H54 (cell line): ENCODE data around the gene PLEK.

ENCODE experiments used
- DNase-seq: peaks from one replicate; pipeline ENCODE4 v3.0.0; 2011; ENCODE audit warnings: low spot score, mixed read lengths; ENCODE audit not compliant: insufficient read length
- FAIRE-seq: peaks from 3 replicates; lab custom pipeline; 2011; peaks lifted over from hg19 to GRCh38; lab: Jason Lieb, UNC
- POLR2A ChIP-seq: IDR thresholded peaks from 2 replicates; pipeline ENCODE4 v1.6.1; 2011; ENCODE audit warnings: low read depth, mild to moderate bottlenecking, low read length

The PLEK gene

DNA sequence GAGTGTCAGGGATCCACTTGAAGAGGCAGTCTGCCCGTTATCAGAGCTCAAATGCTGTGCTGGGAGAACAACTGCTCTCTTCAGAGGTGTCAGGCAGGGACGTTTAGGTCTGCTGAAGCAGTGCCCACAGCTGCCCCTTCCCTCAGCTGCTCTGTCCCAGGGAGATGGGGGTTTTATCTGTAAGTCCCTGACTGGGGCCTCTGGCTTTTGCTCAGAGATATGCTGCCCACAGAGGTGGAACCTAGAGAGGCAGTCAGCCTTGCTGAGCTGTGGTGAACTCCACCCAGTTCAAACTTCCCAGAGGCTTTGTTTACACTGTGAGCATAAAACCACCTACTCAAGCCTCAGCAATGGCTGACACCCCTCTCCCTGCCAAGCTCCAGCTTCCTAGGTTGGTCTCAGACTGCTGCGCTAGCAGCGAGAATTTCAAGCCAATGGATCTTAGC lies 38.1 kb downstream of the PLEK start:
- TF ChIP-seq POLR2A, result no peak
- FAIRE-seq (no peak), DNase-seq (no peak)

DNA sequence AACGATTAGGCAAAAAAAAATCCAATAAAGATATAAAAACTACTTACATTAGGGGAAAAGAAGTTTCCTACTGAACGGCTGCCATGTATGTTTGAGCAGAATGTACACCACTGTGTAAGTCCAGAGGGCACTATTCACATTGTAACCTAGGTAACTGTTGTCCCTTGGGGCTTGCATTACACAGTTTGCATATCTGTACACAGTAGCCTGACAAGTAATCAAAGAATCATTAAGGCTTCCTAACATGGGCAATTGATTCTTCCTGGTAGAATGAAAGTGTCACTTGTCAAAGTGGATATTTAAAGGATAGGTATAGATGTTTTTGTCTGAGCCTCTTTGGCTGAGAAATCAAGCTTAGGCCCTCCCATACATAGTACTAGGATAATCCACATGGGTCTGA lies 39.1 kb downstream of the PLEK start:
- FAIRE-seq (no peak), DNase-seq (no peak)
- no peak for TF ChIP-seq POLR2A

DNA sequence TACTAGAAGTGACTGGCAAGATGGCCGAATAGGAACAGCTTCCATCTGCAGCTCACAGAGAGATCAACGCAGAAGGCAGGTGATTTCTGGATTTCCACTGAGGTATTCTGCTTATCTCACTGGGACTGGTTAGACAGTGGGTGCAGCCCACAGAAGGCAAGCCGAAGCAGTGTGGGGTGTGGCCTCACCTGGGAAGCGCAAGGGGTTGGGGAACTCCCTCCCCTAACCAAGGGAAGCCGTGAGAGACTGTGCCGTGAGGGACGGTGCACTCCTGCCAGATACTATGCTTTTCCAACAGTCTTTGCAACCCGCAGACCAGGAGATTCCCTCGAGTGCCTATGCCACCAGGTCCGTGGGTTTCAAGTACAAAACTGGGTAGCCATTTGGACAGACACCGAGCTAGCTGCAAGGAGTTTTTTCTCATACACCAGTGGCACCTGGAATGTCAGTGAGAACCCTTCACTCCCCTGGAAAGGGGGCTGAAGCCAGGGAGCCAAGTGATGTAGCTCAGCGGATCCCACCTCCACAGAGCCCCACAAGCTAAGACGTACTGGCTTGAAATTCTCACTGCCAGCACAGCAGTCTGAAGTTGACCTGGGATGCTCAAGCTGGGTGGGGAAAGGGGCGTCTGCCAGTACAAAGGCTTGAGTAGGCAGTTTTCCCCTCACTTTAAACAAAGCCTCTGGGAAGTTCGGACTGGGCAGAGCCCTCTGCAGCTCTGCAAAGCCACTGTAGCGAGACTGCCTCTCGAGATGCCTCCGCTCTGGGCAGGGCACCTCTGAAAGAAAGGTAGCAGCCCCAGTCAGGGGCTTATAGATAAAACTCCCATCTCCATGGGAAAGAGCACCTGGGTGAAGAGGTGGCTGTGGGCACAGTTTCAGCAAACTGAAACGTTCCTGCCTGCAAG lies 40.1 kb downstream of the PLEK start:
- DNase-seq, result no peak
- FAIRE-seq, result no peak
- no peak for TF ChIP-seq POLR2A

DNA sequence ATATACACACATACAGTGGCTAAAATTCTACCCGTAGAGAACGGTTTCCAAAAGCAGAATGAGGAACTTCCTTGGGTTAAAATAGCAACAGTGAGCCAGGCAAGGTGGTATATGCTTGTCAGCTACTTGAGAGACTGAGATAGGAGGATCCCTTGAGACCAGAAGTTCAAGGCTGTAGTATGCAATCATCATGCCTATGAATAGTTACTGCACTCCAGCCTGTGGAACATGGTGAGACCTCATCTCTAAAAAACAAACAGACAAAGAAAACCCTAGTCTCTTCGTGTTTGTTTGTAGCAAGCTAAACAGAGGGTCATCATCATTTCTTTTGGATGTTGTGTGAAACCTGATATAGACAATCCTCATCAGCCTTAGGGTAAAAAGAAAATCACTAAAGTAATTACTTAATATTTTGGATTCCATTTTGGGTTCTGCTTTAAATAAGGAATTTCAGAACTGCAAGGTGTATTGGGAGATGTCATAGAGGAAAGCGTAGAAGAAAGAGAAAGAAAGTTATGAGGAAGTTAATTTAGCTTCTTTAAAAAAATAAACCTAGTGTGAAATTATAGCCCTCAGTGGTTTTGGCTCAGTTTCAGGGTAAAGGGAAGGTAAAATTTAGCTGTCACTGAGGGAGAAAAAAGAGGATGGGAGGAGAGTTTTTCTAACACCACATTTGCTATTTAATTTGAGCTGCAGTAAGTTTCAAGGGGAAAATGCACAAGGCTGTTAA lies 46.5 kb downstream of the PLEK start:
- TF ChIP-seq POLR2A, result no peak
- FAIRE-seq (no peak), DNase-seq (no peak)

DNA sequence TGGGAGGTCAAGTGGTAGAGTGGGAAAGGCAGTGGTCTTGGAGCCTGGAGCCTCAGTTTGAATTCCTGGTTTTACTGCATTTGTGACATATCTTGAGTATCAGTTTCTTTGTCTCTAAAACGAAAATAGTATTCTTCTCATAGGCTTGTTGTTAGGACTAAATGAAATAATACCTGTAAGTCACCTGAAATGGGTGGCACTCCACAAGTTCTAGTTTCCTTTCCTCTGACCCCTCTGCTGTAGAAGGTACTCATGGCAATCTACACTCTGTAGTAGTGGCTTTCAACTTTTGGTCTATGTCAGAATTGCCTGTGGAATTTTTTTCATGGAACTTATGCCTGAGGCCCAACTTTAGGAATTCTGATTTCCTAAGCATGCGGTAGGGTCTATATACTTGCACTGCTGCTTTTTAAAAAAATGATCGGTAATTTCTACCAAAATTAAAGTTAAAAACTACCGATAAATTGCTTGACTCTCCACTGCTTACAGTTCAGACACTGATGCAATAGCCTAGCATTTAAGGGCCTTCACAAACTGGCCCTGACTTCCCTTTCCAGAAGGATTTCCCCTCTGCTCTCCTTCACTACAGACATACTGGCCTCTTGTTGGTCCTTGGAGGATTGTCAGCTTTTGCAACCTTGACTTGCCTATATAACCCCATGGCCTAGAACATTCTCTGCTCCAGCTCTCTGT lies 47.2 kb downstream of the PLEK start:
- no peak for TF ChIP-seq POLR2A
- no peak for FAIRE-seq
- DNase-seq, result no peak

DNA sequence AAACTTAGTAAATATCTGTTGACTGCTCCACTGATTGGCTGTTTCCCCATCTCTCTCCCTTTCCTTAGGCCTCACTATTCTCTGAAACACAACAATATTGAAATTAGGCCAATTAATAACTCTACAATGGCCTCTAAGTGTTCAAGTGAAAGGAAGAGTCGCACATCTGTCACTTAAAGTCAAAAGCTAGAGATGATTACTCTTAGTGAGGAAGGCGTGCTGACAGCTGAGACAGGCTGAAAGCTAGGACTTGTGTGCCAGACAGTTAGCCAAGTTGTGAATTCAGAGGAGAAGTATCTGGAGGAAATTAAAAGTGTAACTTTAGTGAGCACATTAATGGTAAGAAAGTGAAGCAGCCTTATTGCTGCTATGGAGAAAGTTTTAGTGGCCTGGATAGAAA lies 48.4 kb downstream of the PLEK start:
- TF ChIP-seq POLR2A, result no peak
- DNase-seq, result no peak
- no peak for FAIRE-seq

DNA sequence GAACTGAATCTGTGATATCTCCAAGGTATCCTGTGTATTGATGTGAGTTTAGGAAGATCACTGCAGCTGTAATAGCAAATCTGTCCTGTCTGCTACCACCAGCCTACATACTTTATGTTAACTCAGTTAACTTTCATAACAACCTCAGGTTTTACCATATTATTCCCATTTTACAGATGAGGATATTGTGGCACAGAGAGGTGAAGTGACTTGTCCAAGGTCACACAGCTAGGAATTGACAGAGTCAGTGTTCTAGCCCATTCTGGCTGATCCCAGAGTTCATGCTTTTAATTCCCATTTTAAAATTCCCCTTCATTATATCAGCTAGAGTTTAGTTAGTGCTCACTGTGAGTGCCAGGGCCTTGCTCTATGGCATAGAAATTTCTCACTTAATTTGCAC lies 49.4 kb downstream of the PLEK start:
- TF ChIP-seq POLR2A, result no peak
- DNase-seq, result no peak
- no peak for FAIRE-seq

DNA sequence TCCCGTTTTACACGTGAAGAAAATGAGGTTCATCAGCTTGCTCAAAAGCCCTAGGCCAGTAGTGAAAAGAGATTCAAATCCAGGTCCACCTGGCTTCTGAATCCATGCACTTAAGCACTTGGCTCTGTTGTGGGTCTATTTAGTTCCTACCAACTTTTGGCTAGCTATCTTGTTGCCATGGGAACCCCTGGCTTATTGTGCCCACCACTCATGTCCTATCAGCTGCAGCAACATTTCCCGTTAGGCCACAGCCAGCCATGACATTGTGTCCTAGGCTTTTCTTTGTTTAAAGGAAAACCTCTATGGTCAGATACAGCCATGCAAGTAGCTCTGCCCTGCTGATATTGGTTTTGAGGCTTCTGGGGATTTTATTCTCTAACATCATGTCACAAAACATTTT lies 49.8 kb downstream of the PLEK start:
- no peak for TF ChIP-seq POLR2A
- FAIRE-seq, result no peak
- DNase-seq, result no peak

DNA sequence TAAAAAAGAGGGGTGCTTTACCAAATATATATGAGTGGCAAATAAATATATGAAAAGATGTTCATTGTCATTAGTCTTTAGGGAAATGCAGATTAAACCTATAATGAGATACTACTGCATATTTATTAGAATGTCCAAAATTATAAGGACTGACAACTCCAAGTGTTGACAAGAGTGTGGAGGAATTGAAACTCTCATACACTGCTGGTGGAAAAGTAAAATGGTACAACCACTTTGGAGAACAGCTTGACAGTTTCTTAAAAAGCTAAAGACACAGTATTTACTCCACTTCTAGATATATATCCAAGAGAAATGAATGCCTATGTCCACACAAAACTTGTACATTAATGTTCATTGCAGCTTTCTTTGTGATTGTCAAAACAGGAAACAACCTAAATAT lies 50.4 kb downstream of the PLEK start:
- no peak for DNase-seq
- no peak for FAIRE-seq
- no peak for TF ChIP-seq POLR2A

DNA sequence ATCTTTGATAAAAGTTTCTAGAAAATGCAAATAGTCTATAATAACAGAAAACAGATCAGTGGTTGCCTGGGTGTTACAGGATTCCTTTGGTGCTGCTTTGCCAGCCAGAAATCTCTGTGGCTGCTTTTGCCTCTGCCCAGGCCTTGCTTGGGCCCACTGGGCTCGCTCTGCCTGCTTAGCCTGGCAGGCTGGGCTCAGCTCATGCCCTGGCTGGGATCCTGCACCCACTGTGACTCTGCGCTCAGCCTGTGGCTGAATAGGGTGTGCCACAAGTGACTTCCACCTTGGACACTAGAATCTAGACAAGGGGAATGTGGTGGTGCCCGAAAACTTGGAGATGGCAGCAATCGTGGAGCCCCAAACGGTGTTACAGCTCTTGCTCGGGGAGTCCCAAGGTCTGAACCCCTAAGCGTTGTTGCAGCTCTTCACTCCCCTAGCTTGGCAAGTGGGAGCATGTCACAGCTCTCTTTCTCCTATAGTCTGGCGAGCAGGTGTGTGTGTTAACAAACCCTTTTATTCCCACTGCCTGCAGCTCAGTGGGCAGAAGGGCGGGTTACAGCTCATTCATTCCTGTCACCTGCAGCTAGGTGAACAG lies 51.1 kb downstream of the PLEK start:
- no peak for TF ChIP-seq POLR2A
- FAIRE-seq (no peak), DNase-seq (no peak)

DNA sequence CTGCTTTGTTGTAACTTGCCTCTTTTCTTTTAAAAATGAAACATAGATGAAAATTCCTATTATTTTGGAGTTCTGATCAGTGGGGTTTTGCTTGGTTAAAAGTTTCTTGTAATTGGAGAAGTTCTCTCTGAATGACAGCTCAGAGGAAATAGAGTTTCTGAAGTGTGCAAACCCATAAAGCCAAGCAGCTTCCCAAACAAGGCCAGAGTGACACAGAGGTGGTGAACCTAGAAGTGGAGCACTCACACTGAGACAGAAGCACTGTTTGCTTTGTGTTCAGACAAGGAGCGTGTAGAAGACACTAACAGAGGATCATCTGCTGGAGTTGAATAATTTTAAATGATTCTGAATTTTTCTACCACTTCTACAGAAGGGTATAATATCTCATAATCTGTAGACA lies 52.8 kb downstream of the PLEK start:
- DNase-seq (no peak), FAIRE-seq (no peak)
- TF ChIP-seq POLR2A, result no peak

DNA sequence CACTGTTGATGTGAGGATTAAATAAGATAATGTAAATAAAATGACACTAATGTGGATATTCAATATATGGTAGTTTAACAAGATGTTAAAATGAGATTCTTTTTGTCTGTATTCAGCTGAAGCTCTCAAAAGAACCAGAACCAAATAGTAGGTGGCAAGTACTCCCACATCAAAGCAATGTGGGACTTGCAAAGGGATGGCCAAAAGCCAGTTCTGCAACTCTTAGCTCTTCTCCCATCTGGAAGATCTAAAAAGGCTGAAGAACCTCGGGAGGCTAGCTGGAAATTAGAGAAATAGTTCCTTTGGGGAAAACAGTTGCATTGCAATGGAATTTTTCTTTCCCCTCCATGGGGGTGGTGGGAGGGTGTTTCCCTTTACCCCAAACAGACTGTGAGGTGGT lies 53.3 kb downstream of the PLEK start:
- TF ChIP-seq POLR2A, result no peak
- no peak for FAIRE-seq
- no peak for DNase-seq

DNA sequence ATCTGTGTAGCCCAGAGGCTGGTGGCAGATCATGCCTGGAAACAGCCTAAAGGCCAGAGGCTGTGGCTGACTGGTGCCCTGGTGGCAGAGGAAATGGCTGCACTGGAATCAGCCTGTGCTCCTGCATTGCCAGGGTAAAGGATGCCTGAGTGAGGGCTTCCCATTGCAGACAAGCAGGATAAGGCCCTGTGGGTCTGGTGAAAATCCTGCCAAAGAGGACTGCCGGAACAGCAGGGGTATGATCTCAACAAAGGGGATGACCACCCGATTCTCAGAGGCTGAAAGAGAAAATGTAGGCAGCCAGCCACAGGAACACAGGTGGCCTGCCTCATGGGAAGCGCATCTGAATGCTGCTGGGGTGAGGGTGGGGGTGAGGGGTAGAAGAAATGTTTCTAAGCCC lies 53.8 kb downstream of the PLEK start:
- no peak for TF ChIP-seq POLR2A
- no peak for DNase-seq
- no peak for FAIRE-seq
